HCT116 (cell line): ENCODE measurements around the gene EXOC5.

Experiments used
- CTCF ChIP-seq, 3 experiments: fragments of 200-600 bp in 1 of 3; sonication (generic) in 1 of 3; IDR thresholded peaks in 2 of 3; conservative IDR thresholded peaks in 1 of 3; 2 replicates each; pipeline ENCODE4 v1.5.1; 2012 to 2017; ENCODE audit warnings: low read depth in 2 of 3, low read length in 2 of 3, antibody characterized with exemption in 1 of 3, borderline replicate concordance in 1 of 3, control low read depth in 1 of 3, mild to moderate bottlenecking in 1 of 3, mixed read lengths in 1 of 3, mixed run types in 1 of 3, moderate library complexity in 1 of 3; ENCODE audit not compliant: insufficient read depth in 1 of 3
- EZH2 ChIP-seq: fragments of 200-600 bp; sonication (generic); IDR thresholded peaks from 2 replicates; pipeline ENCODE4 v1.6.1; 2017; ENCODE audit warnings: antibody characterized with exemption, mixed run types
- POLR2A ChIP-seq: IDR thresholded peaks from 2 replicates; pipeline ENCODE4 v1.7.0; 2011; ENCODE audit warnings: borderline replicate concordance; ENCODE audit not compliant: insufficient read depth, insufficient read length; ENCODE audit errors: extremely low read depth
- SIN3A ChIP-seq: IDR thresholded peaks from 2 replicates; pipeline ENCODE4 v1.6.1; 2012; ENCODE audit warnings: low read depth
- TCF7L2 ChIP-seq: IDR thresholded peaks from 2 replicates; pipeline ENCODE4 v1.7.0; 2011; ENCODE audit warnings: borderline replicate concordance, inconsistent platforms; ENCODE audit not compliant: insufficient read depth, insufficient read length; ENCODE audit errors: extremely low read depth
- YY1 ChIP-seq: IDR thresholded peaks from 2 replicates; pipeline ENCODE4 v1.6.1; 2011; ENCODE audit warnings: low read length, low read depth, moderate library complexity, mild to moderate bottlenecking; ENCODE audit not compliant: insufficient replicate concordance; ENCODE audit errors: extremely low read depth
- TF ChIP-seq, protein P1 (sequence below): IDR thresholded peaks from 2 replicates; pipeline ENCODE4 v1.6.1; 2012; ENCODE audit warnings: low read depth

GRCh38 chr14:57171903-57172302 is 96.8 kb downstream of the EXOC5 start:
- TF ChIP-seq SIN3A, result no peak
- TF ChIP-seq CTCF (IDR thresholded peaks at IDR 0.05 in 2 of 3, conservative IDR thresholded peaks at IDR 0.05 in 1 of 3; ENCODE audit: borderline replicate concordance in 1 of 3, insufficient read depth in 1 of 3, low read depth in 2 of 3, low read length in 2 of 3), result no peak
- TF ChIP-seq, protein P1, sequence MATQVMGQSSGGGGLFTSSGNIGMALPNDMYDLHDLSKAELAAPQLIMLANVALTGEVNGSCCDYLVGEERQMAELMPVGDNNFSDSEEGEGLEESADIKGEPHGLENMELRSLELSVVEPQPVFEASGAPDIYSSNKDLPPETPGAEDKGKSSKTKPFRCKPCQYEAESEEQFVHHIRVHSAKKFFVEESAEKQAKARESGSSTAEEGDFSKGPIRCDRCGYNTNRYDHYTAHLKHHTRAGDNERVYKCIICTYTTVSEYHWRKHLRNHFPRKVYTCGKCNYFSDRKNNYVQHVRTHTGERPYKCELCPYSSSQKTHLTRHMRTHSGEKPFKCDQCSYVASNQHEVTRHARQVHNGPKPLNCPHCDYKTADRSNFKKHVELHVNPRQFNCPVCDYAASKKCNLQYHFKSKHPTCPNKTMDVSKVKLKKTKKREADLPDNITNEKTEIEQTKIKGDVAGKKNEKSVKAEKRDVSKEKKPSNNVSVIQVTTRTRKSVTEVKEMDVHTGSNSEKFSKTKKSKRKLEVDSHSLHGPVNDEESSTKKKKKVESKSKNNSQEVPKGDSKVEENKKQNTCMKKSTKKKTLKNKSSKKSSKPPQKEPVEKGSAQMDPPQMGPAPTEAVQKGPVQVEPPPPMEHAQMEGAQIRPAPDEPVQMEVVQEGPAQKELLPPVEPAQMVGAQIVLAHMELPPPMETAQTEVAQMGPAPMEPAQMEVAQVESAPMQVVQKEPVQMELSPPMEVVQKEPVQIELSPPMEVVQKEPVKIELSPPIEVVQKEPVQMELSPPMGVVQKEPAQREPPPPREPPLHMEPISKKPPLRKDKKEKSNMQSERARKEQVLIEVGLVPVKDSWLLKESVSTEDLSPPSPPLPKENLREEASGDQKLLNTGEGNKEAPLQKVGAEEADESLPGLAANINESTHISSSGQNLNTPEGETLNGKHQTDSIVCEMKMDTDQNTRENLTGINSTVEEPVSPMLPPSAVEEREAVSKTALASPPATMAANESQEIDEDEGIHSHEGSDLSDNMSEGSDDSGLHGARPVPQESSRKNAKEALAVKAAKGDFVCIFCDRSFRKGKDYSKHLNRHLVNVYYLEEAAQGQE, result no peak
- no peak for TF ChIP-seq EZH2
- TF ChIP-seq YY1, result no peak
- no peak for TF ChIP-seq TCF7L2
- TF ChIP-seq POLR2A, result no peak
